Mesodermal cell (in vitro differentiated cells): ENCODE data around the gene FAM222B.
"Not testable (repeated sequence)": the region's sequence is repeated elsewhere in the genome, so short reads cannot be mapped to it uniquely, and the experiment has no call there.

Source experiments
- H3K27ac ChIP-seq: 2 replicates; pipeline ENCODE4 v1.7.0; 2013; ENCODE audit warnings: mild to moderate bottlenecking, low read depth, low read length, moderate library complexity; ENCODE audit not compliant: severe bottlenecking
- H3K36me3 ChIP-seq: 2 replicates; pipeline ENCODE4 v1.7.1; 2013; ENCODE audit warnings: mild to moderate bottlenecking, low read length, moderate library complexity; ENCODE audit not compliant: control insufficient read depth, insufficient read depth
- H3K4me1 ChIP-seq: one replicate; pipeline ENCODE4 v1.7.1; 2013; ENCODE audit warnings: mild to moderate bottlenecking, low read length; ENCODE audit not compliant: insufficient read depth, control insufficient read depth, poor library complexity, severe bottlenecking
- H3K4me3 ChIP-seq: 2 replicates; pipeline ENCODE4 v1.7.0; 2013; ENCODE audit warnings: low read length, control low read depth, mild to moderate bottlenecking; ENCODE audit not compliant: insufficient read depth, poor library complexity, severe bottlenecking; ENCODE audit errors: extremely low read depth
- H3K9me3 ChIP-seq: 2 replicates; pipeline ENCODE4 v1.7.1; 2013; ENCODE audit warnings: mild to moderate bottlenecking, low read length, moderate library complexity; ENCODE audit not compliant: control insufficient read depth
- WGBS, 2 experiments: methylation state at CpG; one replicate each; pipeline ENCODE4 v1.1.5; 2013; ENCODE audit warnings: missing lambda C conversion rate in 2 of 2; ENCODE audit not compliant: insufficient coverage in 2 of 2; 5-methylcytosine and 5-hydroxymethylcytosine counted together

Gene FAM222B

DNA sequence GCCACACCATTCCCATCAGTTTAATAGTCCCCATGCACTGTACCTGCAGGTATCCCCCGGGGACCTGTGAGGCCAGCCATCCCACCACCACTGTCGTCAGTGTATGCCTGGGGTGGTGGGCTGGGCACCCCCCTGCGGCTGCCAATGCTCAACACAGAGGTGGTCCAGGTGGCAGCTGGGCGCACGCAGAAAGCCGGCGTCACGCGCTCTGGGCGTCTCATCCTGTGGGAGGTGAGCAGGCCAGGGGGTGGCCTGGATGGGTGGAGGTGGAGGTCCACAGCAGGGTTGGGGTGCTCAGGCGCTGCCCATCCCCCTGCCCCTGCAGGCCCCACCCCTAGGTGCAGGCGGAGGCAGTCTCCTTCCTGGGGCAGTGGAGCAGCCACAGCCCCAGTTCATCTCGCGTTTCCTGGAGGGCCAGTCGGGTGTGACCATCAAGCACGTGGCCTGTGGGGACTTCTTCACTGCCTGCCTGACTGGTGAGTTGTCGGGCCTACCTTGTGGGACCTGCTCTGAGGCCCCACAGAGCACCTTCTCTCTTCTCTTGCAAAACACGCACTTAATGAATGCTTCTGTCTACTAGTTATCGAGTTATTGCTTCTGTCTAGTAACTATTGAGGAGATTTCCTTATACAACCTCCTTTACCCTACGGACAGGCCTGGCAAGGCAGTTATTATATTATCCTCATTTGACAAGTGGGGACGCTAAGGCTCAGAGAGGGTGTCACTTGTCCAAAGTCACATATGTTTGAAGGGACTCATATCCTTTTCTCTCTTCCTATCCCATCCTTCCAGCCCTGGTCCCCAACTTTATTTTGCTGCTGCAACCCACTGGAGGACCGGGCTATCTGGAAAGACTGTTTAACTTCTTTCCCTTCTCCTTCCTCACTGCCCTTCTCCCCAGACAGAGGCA is 104.6 kb downstream of the FAM222B start:
- H3K9me3 ChIP-seq, result no peaks in the 10 kb centered on the region
- peaks cover 3% of the 10 kb centered on the region for H3K4me1 ChIP-seq
- 96 to 97% methylated on average over 15 to 16 of the region's 22 CpGs for WGBS, 2 experiments
- peaks cover 26% of the 10 kb centered on the region for H3K36me3 ChIP-seq
- no peak overlapping the region for H3K27ac ChIP-seq
- no peak overlapping the region for H3K4me3 ChIP-seq

DNA sequence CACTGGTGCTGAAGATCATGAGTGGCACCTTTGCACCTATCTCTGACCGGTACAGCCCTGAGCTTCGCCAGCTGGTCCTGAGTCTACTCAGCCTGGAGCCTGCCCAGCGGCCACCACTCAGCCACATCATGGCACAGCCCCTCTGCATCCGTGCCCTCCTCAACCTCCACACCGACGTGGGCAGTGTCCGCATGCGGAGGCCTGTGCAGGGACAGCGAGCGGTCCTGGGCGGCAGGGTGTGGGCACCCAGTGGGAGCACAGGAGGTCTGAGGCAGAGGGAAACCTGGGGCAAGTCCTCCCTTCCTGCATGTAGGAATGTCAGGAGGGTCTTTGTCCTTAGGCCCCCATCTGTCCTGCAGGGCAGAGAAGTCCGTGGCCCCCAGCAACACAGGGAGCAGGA is 105.3 kb downstream of the FAM222B start:
- H3K9me3 ChIP-seq, result no peaks in the 10 kb centered on the region
- H3K27ac ChIP-seq, result no peak overlapping the region
- peaks cover 26% of the 10 kb centered on the region for H3K36me3 ChIP-seq
- H3K4me1 ChIP-seq, result peaks cover 3% of the 10 kb centered on the region
- no peak overlapping the region for H3K4me3 ChIP-seq
- WGBS, 2 experiments, result 95% methylated on average over 10 to 12 of the region's 12 CpGs

DNA sequence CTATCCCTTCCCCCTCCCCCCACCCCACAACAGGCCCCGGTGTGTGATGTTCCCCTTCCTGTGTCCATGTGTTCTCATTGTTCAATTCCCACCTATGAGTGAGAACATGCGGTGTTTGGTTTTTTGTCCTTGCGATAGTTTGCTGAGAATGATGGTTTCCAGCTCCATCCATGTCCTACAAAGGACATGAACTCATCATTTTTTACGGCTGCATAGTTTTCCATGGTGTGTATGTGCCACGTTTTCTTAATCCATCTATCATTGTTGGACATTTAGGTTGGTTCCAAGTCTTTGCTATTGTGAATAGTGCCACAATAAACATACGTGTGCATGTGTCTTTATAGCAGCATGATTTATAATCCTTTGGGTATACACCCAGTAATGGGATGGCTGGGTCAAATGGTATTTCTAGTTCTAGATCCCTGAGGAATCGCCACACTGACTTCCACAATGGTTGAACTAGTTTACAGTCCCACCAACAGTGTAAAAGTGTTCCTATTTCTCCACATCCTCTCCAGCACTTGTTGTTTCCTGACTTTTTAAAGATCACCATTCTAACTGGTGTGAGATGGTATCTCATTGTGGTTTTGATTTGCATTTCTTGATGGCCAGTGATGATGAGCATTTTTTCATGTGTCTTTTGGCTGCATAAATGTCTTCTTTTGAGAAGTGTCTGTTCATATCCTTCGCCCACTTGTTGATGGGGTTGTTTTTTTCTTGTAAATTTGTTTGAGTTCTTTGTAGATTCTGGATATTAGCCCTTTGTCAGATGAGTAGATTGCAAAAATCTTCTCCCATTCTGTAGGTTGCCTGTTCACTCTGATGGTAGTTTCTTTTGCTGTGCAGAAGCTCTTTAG is 106.4 kb downstream of the FAM222B start:
- H3K9me3 ChIP-seq, H3K4me3 ChIP-seq, H3K27ac ChIP-seq, H3K4me1 ChIP-seq: not testable (repeated sequence)
- H3K36me3 ChIP-seq, result peaks cover 26% of the 10 kb centered on the region
- WGBS, 2 experiments, result 100% methylated on average over 1 of the region's 8 CpGs; no CpG with 5 or more reads in 1 of the 2 experiments

DNA sequence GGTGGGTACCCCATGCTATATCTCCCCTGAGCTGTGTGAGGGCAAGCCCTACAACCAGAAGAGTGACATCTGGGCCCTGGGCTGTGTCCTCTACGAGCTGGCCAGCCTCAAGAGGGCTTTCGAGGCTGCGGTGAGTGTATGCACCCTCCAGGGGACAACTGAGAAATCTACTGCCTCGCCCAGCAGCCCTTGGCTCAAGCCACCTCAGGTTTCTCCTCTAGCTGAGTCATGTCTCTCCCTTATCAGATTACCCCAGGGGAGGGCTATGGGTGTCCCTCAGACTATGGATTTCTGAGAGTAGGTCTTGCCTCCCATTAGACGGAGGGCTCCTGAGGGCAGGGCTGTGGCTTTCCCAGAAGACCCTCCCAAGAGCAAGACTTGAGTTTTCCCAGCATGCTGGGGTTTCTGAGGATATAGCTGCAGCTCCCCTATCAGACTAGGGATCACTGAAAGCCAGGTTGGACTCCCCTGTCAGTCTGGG is 107.3 kb downstream of the FAM222B start:
- no peak overlapping the region for H3K4me3 ChIP-seq
- H3K9me3 ChIP-seq, result no peaks in the 10 kb centered on the region
- H3K27ac ChIP-seq, result no peak overlapping the region
- peaks cover 21% of the 10 kb centered on the region for H3K36me3 ChIP-seq
- no peaks in the 10 kb centered on the region for H3K4me1 ChIP-seq
- WGBS, 2 experiments, result 87 to 93% methylated on average over 4 of the region's 5 CpGs

DNA sequence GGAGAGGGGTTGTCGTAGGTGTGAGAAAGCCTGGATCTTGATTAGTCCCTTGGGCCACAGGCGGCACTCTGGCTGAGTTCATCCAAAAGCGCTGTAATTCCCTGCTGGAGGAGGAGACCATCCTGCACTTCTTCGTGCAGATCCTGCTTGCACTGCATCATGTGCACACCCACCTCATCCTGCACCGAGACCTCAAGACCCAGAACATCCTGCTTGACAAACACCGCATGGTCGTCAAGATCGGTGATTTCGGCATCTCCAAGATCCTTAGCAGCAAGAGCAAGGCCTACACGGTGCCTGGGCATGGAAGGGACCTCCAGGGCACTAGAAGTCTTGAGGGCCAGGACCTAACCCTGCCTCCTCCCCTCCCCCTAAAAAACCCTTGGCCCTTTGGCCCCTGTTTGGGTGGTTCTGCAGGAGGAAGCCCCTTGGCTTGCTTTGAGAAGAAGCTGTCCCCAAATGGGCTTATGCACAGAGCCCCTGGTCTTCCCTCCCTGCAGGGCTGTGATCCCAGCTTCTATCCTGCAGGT is 107.8 kb downstream of the FAM222B start:
- H3K27ac ChIP-seq, result no peak overlapping the region
- no peaks in the 10 kb centered on the region for H3K9me3 ChIP-seq
- no peak overlapping the region for H3K4me3 ChIP-seq
- peaks cover 17% of the 10 kb centered on the region for H3K36me3 ChIP-seq
- no peaks in the 10 kb centered on the region for H3K4me1 ChIP-seq
- WGBS, 2 experiments, result 96 to 100% methylated on average over 8 to 10 of the region's 10 CpGs

DNA sequence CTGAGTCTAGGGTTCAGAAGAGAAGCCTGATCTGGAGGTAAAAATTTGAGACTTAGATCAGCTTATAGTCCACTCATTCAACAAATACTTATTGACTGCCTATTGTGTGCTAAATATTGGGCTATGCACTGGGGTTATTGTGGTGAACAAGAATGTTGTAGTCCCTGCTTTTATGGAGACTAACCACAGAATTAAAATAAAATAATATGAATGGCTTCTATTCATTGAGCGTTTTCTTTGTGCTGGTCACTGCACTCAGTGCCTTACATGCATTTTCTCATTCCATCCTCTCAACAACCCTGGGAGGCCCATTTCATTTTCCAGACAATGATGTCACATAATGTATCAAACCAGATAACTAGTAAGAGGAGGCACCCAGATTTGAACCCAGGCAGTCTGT is 109.2 kb downstream of the FAM222B start:
- 100% methylated on average over 1 of the region's 1 CpG; no CpG with 5 or more reads in 1 of the 2 experiments for WGBS, 2 experiments
- Histone ChIP-seq H3K36me3 (peaks cover 11% of the 10 kb centered on the region), H3K4me3 (no peak overlapping the region), H3K9me3 (no peaks in the 10 kb centered on the region), H3K27ac (no peak overlapping the region), H3K4me1 (no peaks in the 10 kb centered on the region)

DNA sequence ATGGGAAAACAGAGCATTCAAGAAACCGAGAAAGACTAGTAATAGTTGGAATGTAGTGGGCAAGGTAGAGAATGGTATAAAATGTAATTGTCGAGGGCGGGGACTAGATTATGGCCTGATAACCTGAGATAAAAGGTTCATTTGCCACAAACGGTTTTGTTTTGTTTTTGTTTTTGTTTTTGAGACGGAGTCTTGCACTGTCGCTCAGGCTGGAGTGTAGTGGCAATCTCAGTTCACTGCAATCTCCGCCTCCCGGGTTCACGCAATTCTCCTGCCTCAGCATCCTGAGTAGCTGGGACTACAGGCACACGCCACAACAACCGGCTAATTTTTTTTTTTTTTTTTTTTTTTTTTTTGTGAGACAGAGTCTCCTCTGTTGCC is 112.7 kb downstream of the FAM222B start:
- Histone ChIP-seq H3K4me3 (no peak overlapping the region), H3K4me1 (peaks cover 6% of the 10 kb centered on the region), H3K9me3 (no peaks in the 10 kb centered on the region), H3K36me3 (peaks cover 5% of the 10 kb centered on the region), H3K27ac (no peak overlapping the region)
- WGBS, 2 experiments, result 94% methylated on average over 9 of the region's 11 CpGs

DNA sequence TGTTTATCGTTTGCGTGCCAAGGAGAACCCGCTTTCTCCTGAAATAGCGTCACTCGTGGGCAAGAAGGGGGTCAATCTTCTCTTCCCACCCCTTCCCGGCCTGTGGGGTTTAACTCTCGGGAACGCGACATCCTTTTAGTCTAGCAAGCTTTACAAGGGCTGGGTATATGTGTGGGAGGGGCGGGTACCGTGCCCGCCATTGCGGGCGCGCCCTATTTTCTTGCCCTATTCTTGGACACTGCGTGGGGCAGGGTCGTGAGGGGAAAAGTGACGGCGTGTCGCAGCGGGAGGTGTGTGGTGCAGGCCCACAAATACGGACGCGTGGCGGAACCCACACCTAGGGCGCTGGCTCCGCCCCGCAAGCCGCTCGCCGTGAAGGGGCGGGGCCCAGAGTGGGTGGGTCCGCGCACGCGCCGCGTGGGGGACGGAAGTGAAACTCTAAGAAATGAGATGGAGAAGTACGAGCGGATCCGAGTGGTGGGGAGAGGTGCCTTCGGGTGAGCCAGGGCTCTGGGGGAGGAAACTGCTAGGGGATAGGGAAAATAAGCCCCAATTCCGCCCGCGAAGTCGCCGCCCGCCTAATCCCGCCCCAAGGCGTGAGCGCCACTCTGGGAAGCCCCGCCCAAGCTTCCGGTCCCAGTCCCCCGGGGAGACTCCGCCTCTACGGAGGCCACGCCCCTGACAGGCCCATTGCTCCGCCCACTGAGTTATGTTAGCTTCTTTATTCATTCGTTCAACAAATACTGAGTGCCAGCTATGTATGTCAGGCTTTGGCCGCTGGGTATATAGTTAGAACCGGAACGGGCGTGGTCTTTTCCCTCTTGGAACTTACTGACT is 114.0 kb downstream of the FAM222B start, which contains the start of gene NEK8:
Gene NEK8, plus strand, starts transcription at position 425 of the 837 bp plus-strand sequence. Its CDS starts 26 bp downstream, at position 451.
- peak within 1 kb of the TSS; percentile 86 for H3K27ac ChIP-seq
- WGBS, 2 experiments, result 0% methylated on average over 37 to 50 of the region's 64 CpGs
- peaks cover 19% of the 10 kb centered on the region for H3K4me1 ChIP-seq
- H3K4me3 ChIP-seq, result peak within 1 kb of the TSS; percentile 65
- H3K9me3 ChIP-seq, result no peaks in the 10 kb centered on the region
- peaks cover 11% of the 10 kb centered on the region for H3K36me3 ChIP-seq

DNA sequence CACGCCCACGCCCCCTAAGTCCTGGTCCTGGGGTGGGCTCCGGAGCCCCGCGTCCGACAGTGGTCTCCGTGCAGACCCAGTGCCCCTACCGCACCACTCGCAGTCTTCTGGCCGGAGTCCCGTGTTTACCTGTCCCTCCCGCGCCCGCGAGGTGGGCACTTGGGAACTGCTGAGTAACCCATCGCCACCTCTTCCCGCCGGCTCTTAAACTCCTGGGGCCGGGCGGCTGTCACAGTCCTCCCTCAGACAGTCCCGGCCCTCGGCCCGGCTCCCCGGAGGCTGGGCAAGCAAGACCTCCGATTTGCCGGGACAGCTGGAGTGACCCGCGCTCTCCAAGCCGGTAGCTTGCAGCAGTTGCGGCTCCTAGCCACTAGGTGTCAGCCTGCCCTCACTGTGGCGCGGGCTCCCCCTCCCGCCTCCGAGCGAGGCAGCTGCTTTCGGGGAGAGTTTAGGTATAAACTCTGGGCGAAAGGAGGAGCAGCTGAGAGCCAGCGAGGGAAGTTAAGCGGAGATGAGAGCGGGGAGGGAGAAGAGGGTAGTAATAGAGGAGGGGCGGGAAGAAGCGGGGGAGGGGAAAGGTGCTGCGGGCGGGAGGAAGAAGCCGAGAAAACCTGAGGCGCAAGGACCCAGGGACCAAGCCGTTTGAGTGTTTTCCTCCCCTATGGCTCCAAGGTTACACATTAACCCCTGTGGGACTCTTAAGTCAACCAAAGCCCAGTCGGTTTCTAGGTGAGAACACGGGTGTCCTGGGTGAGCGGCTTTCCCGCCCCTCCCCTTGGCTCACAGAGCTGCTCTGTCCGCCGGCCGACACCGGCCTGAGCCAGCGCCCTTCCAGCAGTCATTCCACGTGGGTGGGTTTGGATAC is 115.7 kb downstream of the FAM222B start:
- Histone ChIP-seq H3K36me3 (peaks cover 28% of the 10 kb centered on the region), H3K9me3 (no peaks in the 10 kb centered on the region), H3K27ac (peak overlapping the region; percentile 86), H3K4me1 (peaks cover 35% of the 10 kb centered on the region), H3K4me3 (peak overlapping the region; percentile 65)
- 0% methylated on average over 46 to 53 of the region's 57 CpGs for WGBS, 2 experiments
